H7 (cell line): ENCODE measurements around the gene PLCH2. TPM values are rescaled to one million over a fixed set of nuclear protein-coding genes. Genes with fewer than 3 reads are reported as not detected.

Experiments used
- DNase-seq: peaks from one replicate; pipeline ENCODE4 v3.0.0; 2012
- H3K27me3 ChIP-seq: 2 replicates; pipeline ENCODE4 v1.6.0; 2011; ENCODE audit warnings: mild to moderate bottlenecking, low read length; ENCODE audit not compliant: control insufficient read depth, insufficient read depth
- H3K36me3 ChIP-seq: replicated peaks from 2 replicates; pipeline ENCODE4 v1.5.1; 2011; ENCODE audit warnings: low read length; ENCODE audit not compliant: control insufficient read depth, insufficient read depth
- H3K4me3 ChIP-seq: 2 replicates; pipeline ENCODE4 v1.5.1; 2011; ENCODE audit warnings: low read depth, mild to moderate bottlenecking, control low read depth, low read length, moderate library complexity; ENCODE audit not compliant: insufficient read depth
- total RNA-seq: library from RNA; depleted of rRNA; stranded (reverse); fragments of >200 nt; shearing (Covaris generic); gene quantifications from 2 replicates; pipeline ENCODE4 v1.2.3, GENCODE V29; 2014

The PLCH2 gene
- total RNA-seq, 1 experiment from 2014 or later = 0.24 TPM

- Histone ChIP-seq H3K27me3 (no peaks in the 10 kb centered on the region), H3K36me3 (no peaks in the 10 kb centered on the region), H3K4me3 (no peak overlapping the region)
- peak; percentile 66 for DNase-seq
Observed at GRCh38 chr1:2501820-2502119, 25.7 kb downstream of the PLCH2 start.

- no peak overlapping the region for H3K4me3 ChIP-seq
- peak; percentile 68 for DNase-seq
- H3K36me3 ChIP-seq = no peaks in the 10 kb centered on the region
- H3K27me3 ChIP-seq = no peaks in the 10 kb centered on the region
Observed at GRCh38 chr1:2502210-2502609, 26.1 kb downstream of the PLCH2 start.

GRCh38 chr1:2502661-2503553 is 26.8 kb downstream of the PLCH2 start:
- Histone ChIP-seq H3K4me3 (no peak overlapping the region), H3K36me3 (no peaks in the 10 kb centered on the region), H3K27me3 (no peaks in the 10 kb centered on the region)
- DNase-seq = peak; percentile 75

- no peak overlapping the region for H3K4me3 ChIP-seq
- no peak for DNase-seq
- H3K36me3 ChIP-seq = no peaks in the 10 kb centered on the region
- no peaks in the 10 kb centered on the region for H3K27me3 ChIP-seq
Observed at GRCh38 chr1:2503554-2504224, 27.6 kb downstream of the PLCH2 start.

GRCh38 chr1:2504225-2504948 is 28.3 kb downstream of the PLCH2 start:
- Histone ChIP-seq H3K4me3 (no peak overlapping the region), H3K36me3 (peaks cover 5% of the 10 kb centered on the region), H3K27me3 (no peaks in the 10 kb centered on the region)
- peak; percentile 68 for DNase-seq

- Histone ChIP-seq H3K36me3 (peaks cover 6% of the 10 kb centered on the region), H3K27me3 (no peaks in the 10 kb centered on the region), H3K4me3 (no peak overlapping the region)
- DNase-seq = no peak
Observed at GRCh38 chr1:2504949-2505272, 28.8 kb downstream of the PLCH2 start.

- Histone ChIP-seq H3K27me3 (no peaks in the 10 kb centered on the region), H3K4me3 (no peak overlapping the region), H3K36me3 (peaks cover 8% of the 10 kb centered on the region)
- DNase-seq = peak; percentile 69
Observed at GRCh38 chr1:2505461-2505994, 29.4 kb downstream of the PLCH2 start.

- peaks cover 9% of the 10 kb centered on the region for H3K36me3 ChIP-seq
- DNase-seq = no peak
- no peaks in the 10 kb centered on the region for H3K27me3 ChIP-seq
- H3K4me3 ChIP-seq = no peak overlapping the region
Observed at GRCh38 chr1:2506007-2506860, 30.1 kb downstream of the PLCH2 start.

GRCh38 chr1:2506901-2507565 is 30.9 kb downstream of the PLCH2 start:
- Histone ChIP-seq H3K4me3 (no peak overlapping the region), H3K36me3 (peaks cover 14% of the 10 kb centered on the region)
- peak; percentile 58 for DNase-seq

GRCh38 chr1:2507744-2508155 is 31.7 kb downstream of the PLCH2 start:
- Histone ChIP-seq H3K4me3 (no peak overlapping the region), H3K27me3 (no peaks in the 10 kb centered on the region), H3K36me3 (peaks cover 14% of the 10 kb centered on the region)
- peak; percentile 68 for DNase-seq

More at GRCh38 chr1:2506901-2507565, 30.9 kb downstream of the PLCH2 start:
- H3K27me3 ChIP-seq = no peaks in the 10 kb centered on the region

- no peaks in the 10 kb centered on the region for H3K27me3 ChIP-seq
- H3K4me3 ChIP-seq = no peak overlapping the region
- peak; percentile 69 for DNase-seq
- H3K36me3 ChIP-seq = peaks cover 14% of the 10 kb centered on the region
Observed at GRCh38 chr1:2508180-2508579, 32.1 kb downstream of the PLCH2 start.

- no peak overlapping the region for H3K4me3 ChIP-seq
- H3K27me3 ChIP-seq = no peaks in the 10 kb centered on the region
- peaks cover 17% of the 10 kb centered on the region for H3K36me3 ChIP-seq
- DNase-seq = no peak
Observed at GRCh38 chr1:2508751-2509150, 32.7 kb downstream of the PLCH2 start.

- H3K4me3 ChIP-seq = no peak overlapping the region
- no peak for DNase-seq
- no peaks in the 10 kb centered on the region for H3K27me3 ChIP-seq
- H3K36me3 ChIP-seq = peaks cover 17% of the 10 kb centered on the region
Observed at GRCh38 chr1:2509589-2509988, 33.5 kb downstream of the PLCH2 start.
